Brain microvascular endothelial cell (primary cell): ENCODE results near the gene TENM3.

Experiments used
- DNase-seq: peaks from one replicate; pipeline ENCODE4 v3.0.0-alpha.2; 2020
- H3K27ac ChIP-seq: fragments of 250-450 bp; sonication (Bioruptor Pico); 2 replicates; pipeline ENCODE4 v1.5.1; 2020; ENCODE audit warnings: mild to moderate bottlenecking, moderate library complexity
- H3K27me3 ChIP-seq: fragments of 250-450 bp; sonication (Bioruptor Pico); replicated peaks from 2 replicates; pipeline ENCODE4 v1.5.1; 2020; ENCODE audit warnings: mild to moderate bottlenecking
- H3K36me3 ChIP-seq: fragments of 250-450 bp; sonication (Bioruptor Pico); replicated peaks from 2 replicates; pipeline ENCODE4 v1.5.1; 2020; ENCODE audit warnings: mild to moderate bottlenecking
- H3K4me3 ChIP-seq: 2 replicates; pipeline ENCODE4 v1.5.1; 2011; ENCODE audit warnings: low read depth, mild to moderate bottlenecking, control low read depth, low read length, moderate library complexity
- CTCF ChIP-seq: IDR thresholded peaks from 2 replicates; pipeline ENCODE4 v1.5.1; 2011; ENCODE audit warnings: low read depth, mild to moderate bottlenecking, moderate library complexity, low read length, control low read depth, inconsistent platforms; ENCODE audit errors: missing control alignments
- in situ Hi-C: cut with HindIII; loops from 2 replicates; pipeline ENCODE4 v1.10.0; 2017; ENCODE audit warnings: low sequenced_read_pairs, low pct_ligation_motif_present

Gene TENM3

DNA sequence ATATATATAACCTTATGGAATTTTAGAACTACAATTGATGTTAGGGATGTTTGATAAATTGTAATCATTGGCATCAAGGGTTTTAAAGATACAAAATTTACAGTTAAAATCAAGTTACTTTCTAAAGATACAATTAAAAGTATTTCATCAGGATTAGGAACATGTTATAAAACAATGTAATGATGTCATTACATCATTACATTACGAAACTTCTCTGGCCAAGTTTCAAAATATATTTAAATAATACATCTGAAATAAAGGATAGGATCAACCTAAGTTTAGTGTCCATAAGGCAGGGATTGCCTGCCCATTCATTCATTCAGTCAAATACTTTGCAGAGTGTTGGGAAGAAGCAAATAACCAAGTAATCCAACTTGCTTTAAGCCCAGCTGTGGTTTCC, 75.1 kb downstream of the TENM3 start:
- TF ChIP-seq CTCF = no peak
- DNase-seq = no peak
- H3K4me3 ChIP-seq = no peak overlapping the region
- no peaks in the 10 kb centered on the region for H3K27me3 ChIP-seq
- no peaks in the 10 kb centered on the region for H3K36me3 ChIP-seq
- in situ Hi-C loops = no loop called here
- no peak overlapping the region for H3K27ac ChIP-seq

GRCh38 chr4:182320092-182320491, 76.9 kb downstream of the TENM3 start:
- H3K4me3 ChIP-seq = no peak overlapping the region
- no peak for TF ChIP-seq CTCF
- no peaks in the 10 kb centered on the region for H3K36me3 ChIP-seq
- no peaks in the 10 kb centered on the region for H3K27me3 ChIP-seq
- DNase-seq = no peak
- H3K27ac ChIP-seq = no peak overlapping the region
- in situ Hi-C loops = no loop called here

- no peak for TF ChIP-seq CTCF
- in situ Hi-C loops = no loop called here
Measured at GRCh38 chr4:182320580-182320979, 77.4 kb downstream of the TENM3 start.

GRCh38 chr4:182324282-182324681, 81.1 kb downstream of the TENM3 start:
- no peak for TF ChIP-seq CTCF

More at GRCh38 chr4:182320580-182320979, 77.4 kb downstream of the TENM3 start:
- Histone ChIP-seq H3K36me3 (no peaks in the 10 kb centered on the region), H3K27ac (no peak overlapping the region), H3K4me3 (no peak overlapping the region), H3K27me3 (no peaks in the 10 kb centered on the region)
- no peak for DNase-seq

DNA sequence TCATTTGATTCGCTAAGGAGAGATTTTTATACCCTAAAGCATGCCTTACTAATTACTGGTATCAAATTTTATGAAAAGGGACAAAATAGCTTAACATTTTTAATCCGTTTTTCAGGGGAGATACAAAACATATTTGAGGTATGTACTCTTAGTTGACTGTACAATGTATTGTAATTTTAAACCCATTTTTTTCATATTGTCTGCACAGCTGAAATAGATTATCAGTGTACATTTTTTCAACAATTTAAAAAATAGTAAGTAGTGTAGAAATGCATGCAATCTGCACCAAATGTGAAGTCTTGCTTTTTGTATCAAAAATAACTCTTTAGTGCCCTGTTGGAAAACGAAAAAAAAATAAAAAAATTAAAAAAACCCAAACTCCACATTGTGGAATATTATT, 82.2 kb downstream of the TENM3 start:
- Histone ChIP-seq H3K27ac (no peak overlapping the region), H3K27me3 (no peaks in the 10 kb centered on the region), H3K4me3 (no peak overlapping the region), H3K36me3 (no peaks in the 10 kb centered on the region)
- no peak for TF ChIP-seq CTCF
- in situ Hi-C loops = no loop called here
- DNase-seq = no peak

More at GRCh38 chr4:182324282-182324681, 81.1 kb downstream of the TENM3 start:
- no peak for DNase-seq
- H3K36me3 ChIP-seq = no peaks in the 10 kb centered on the region
- in situ Hi-C loops = no loop called here
- H3K27me3 ChIP-seq = no peaks in the 10 kb centered on the region
- H3K4me3 ChIP-seq = no peak overlapping the region
- H3K27ac ChIP-seq = no peak overlapping the region

GRCh38 chr4:182325848-182326255, 82.7 kb downstream of the TENM3 start:
- no peak for DNase-seq
- no peak overlapping the region for H3K4me3 ChIP-seq
- H3K27ac ChIP-seq = no peak overlapping the region
- no peak for TF ChIP-seq CTCF
- no peaks in the 10 kb centered on the region for H3K36me3 ChIP-seq
- no peaks in the 10 kb centered on the region for H3K27me3 ChIP-seq
- in situ Hi-C loops = no loop called here
